NT2/D1 (cell line): ENCODE measurements around the gene TMX4.

Experiments
- DNase-seq: peaks from one replicate; pipeline ENCODE4 v3.0.0-alpha.2; 2011; ENCODE audit warnings: low read depth, low spot score
- H3K27me3 ChIP-seq: 2 replicates; pipeline ENCODE4 v1.6.0; 2011; ENCODE audit warnings: mild to moderate bottlenecking; ENCODE audit not compliant: insufficient read length, insufficient read depth
- H3K36me3 ChIP-seq: 2 replicates; pipeline ENCODE4 v1.6.1; 2011; ENCODE audit warnings: mild to moderate bottlenecking, low read length, mixed read lengths; ENCODE audit not compliant: insufficient read depth, insufficient read length
- H3K4me1 ChIP-seq: 2 replicates; pipeline ENCODE4 v1.5.1; 2011; ENCODE audit not compliant: insufficient read depth, insufficient read length
- H3K4me3 ChIP-seq: 2 replicates; pipeline ENCODE4 v1.5.1; 2011; ENCODE audit warnings: low read depth; ENCODE audit not compliant: insufficient read length
- H3K9ac ChIP-seq: 2 replicates; pipeline ENCODE4 v1.6.0; 2011; ENCODE audit warnings: low read depth; ENCODE audit not compliant: insufficient read length
- H3K9me3 ChIP-seq: 2 replicates; pipeline ENCODE4 v1.5.1; 2011; ENCODE audit warnings: mild to moderate bottlenecking, low read length; ENCODE audit not compliant: insufficient read depth
- SUZ12 ChIP-seq: IDR thresholded peaks from 2 replicates; pipeline ENCODE4 v1.6.1; 2011; ENCODE audit not compliant: insufficient read length, insufficient read depth; ENCODE audit errors: extremely low read depth
- YY1 ChIP-seq: IDR thresholded peaks from 2 replicates; pipeline ENCODE4 v1.6.1; 2011; ENCODE audit not compliant: insufficient read length, insufficient read depth
- ZNF274 ChIP-seq: IDR thresholded peaks from 2 replicates; pipeline ENCODE4 v1.6.1; 2011; ENCODE audit warnings: mild to moderate bottlenecking, low read depth, low read length

Gene TMX4

DNA sequence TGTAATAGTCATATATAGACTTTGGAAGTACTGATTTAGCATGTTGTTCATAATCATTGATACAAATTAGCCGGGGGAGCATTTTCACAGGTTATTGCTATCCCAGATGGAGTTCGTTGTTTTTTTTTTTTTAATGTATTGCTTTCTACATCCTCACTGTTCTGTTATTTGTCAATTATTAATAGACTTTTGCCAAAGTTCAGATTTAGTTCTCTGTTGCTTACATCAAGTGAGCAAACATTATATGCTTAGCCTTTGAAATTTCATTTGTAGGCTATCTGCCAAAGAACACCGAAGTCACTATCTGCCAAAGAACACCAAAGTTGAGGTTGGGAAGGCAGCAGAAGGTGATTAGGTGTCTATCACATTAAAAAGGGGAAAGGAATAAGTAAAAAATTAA is 79.2 kb downstream of the TMX4 start, which contains the start of gene HAO1:
TSS of gene HAO1 (minus strand) at position 118 of the 400 bp plus-strand sequence. CDS start at position 82, 36 bp downstream.
- Histone ChIP-seq H3K9me3 (peaks cover 8% of the 10 kb centered on the region; the same call in 1 of the 2 replicates), H3K27me3 (no peaks in the 10 kb centered on the region), H3K4me1 (no peaks in the 10 kb centered on the region), H3K4me3 (no peak within 1 kb of the TSS), H3K9ac (no peak within 1 kb of the TSS), H3K36me3 (no peaks in the 10 kb centered on the region)
- DNase-seq: no peak
- TF ChIP-seq YY1: no peak
- TF ChIP-seq SUZ12: no peak
- TF ChIP-seq ZNF274: no peak

DNA sequence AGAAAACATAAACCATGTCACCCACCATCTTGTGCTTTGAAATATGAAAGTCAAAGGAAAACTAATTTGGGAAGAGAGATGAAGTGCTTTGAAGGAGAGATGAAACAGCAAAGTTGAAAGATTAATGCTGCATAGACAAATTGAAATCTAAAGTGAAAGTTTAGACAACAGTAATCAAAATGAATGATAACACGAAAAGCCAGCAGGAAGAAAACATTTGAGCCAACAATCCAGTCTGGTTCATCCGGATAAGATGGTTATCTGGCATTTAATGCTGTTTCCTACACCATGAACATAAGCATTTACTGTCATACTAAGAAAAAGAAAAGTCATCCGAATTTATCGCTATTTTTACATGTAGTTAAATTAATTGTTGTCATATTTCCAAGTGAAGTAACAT is 79.9 kb downstream of the TMX4 start:
- TF ChIP-seq ZNF274: no peak
- TF ChIP-seq YY1: no peak
- TF ChIP-seq SUZ12: no peak
- Histone ChIP-seq H3K4me1 (no peaks in the 10 kb centered on the region), H3K27me3 (no peaks in the 10 kb centered on the region), H3K36me3 (no peaks in the 10 kb centered on the region), H3K4me3 (no peak overlapping the region), H3K9ac (no peak overlapping the region), H3K9me3 (peaks cover 8% of the 10 kb centered on the region; the same call in 1 of the 2 replicates)
- DNase-seq: no peak

DNA sequence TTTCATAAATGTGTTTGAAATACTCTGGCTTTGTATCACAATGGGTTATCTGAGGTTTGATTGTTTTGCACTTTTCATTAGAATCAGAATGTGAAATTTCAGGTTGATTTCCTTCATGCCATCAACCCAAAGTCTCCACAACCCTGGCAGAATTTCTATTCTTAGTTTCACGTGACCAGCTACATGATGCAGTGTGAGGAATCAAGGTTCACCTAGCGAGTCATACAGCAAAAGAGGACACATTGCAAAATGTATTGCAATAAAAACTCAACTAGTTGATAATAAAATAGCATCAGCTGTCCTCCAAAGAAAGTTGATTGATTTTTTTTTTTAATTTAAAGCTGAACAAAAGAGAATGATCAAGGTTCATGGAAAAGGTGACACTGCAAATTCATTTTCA is 81.5 kb downstream of the TMX4 start:
- Histone ChIP-seq H3K27me3 (no peaks in the 10 kb centered on the region), H3K4me1 (no peaks in the 10 kb centered on the region), H3K4me3 (no peak overlapping the region), H3K9ac (no peak overlapping the region), H3K36me3 (no peaks in the 10 kb centered on the region), H3K9me3 (peaks cover 8% of the 10 kb centered on the region; the same call in 1 of the 2 replicates)
- DNase-seq: no peak
- TF ChIP-seq SUZ12 (no peak), ZNF274 (no peak), YY1 (no peak)

DNA sequence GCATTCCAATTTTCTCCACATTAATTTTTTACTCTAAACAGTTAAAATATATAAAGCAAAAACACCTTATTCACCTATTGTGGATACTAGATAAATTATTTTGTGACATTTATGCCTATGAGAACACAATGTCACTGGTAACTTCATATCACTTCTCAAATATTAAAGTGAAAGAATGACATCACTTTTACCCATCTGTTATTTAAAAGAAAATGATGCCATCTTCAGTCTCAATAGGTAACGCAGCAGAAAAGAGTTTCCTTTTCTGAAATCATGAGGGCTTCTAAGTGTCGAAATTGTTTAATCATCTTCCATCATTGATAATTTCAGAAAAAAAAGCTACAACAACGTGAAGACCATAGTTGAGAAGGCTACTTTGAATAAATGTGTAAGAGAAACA is 82.2 kb downstream of the TMX4 start:
- no peak for DNase-seq
- Histone ChIP-seq H3K9ac (no peak overlapping the region), H3K4me1 (no peaks in the 10 kb centered on the region), H3K4me3 (no peak overlapping the region), H3K9me3 (peaks cover 8% of the 10 kb centered on the region; the same call in 1 of the 2 replicates), H3K27me3 (no peaks in the 10 kb centered on the region), H3K36me3 (no peaks in the 10 kb centered on the region)
- TF ChIP-seq ZNF274 (no peak), SUZ12 (no peak), YY1 (no peak)

DNA sequence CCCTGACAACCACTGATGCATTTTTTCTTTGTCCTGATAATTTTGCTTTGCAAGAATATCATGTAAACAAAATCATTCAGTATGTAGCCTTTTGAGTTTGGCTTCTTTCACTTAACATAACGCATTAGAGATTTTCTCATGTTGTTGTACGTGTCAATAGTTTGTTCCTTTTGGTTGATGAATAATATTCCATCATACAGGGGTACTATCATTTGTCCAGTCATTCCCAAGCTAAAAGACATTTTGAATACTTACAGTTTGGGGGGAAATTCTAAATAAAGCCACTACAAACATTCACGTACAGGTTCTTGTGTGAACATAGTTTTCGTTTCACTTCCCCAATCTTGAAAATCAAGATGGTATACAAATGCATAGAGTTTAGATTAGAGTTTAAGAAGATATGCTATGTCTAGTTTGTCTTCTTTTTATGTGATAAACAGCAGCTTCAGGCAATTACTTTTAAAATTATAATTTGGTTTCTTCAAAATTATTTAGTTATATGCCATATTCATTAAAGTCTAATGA is 84.5 kb downstream of the TMX4 start:
- no peak overlapping the region for H3K9ac ChIP-seq
- no peaks in the 10 kb centered on the region for H3K9me3 ChIP-seq
- no peak for TF ChIP-seq ZNF274
- TF ChIP-seq YY1: no peak
- no peaks in the 10 kb centered on the region for H3K27me3 ChIP-seq
- H3K4me1 ChIP-seq: no peaks in the 10 kb centered on the region
- no peak for DNase-seq
- no peaks in the 10 kb centered on the region for H3K36me3 ChIP-seq
- no peak overlapping the region for H3K4me3 ChIP-seq

DNA sequence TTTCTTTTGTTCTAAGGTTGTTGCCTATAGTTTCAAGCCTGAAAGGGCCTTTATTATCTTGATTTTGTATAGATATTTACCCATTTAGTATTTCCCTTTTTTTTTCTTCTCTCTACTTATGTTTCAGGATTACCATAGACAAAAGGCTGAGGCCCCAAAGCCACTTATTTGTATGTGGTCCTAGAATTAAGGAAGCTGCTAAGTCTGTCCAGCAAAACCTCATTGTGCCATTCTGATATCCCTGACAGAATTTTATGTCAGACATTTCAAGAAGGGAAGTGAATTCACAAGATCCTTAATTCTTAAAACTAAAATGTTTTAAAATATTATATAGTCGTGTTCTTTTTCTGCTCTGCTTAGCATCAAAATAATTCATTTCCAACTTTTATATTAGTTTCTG is 86.2 kb downstream of the TMX4 start:
- no peaks in the 10 kb centered on the region for H3K9me3 ChIP-seq
- no peak for TF ChIP-seq SUZ12
- TF ChIP-seq YY1: no peak
- no peak for TF ChIP-seq ZNF274
- no peak overlapping the region for H3K4me3 ChIP-seq
- no peak for DNase-seq
- H3K4me1 ChIP-seq: no peaks in the 10 kb centered on the region
- H3K36me3 ChIP-seq: no peaks in the 10 kb centered on the region
- H3K9ac ChIP-seq: no peak overlapping the region
- no peaks in the 10 kb centered on the region for H3K27me3 ChIP-seq

DNA sequence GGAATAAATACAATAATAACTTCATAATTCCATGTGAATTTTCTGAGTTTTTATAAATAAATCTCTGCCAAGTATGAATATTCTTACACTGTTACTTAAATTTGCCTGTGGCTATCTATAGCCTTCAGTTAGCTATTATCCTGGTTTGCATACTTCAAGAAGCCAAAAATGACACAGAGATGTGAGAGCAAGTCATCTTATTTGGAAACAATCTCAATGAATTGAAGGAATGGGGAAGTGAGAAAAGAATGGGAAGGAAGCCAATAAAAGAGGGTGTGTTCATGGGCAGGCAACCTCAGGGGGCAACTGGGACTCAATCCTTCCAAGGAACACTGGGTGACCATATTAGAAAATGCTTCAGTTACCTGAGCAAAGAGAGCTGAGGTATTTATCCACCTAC is 89.2 kb downstream of the TMX4 start:
- TF ChIP-seq SUZ12 (no peak), ZNF274 (no peak), YY1 (no peak)
- Histone ChIP-seq H3K4me3 (no peak overlapping the region), H3K36me3 (no peaks in the 10 kb centered on the region), H3K9ac (no peak overlapping the region), H3K4me1 (no peaks in the 10 kb centered on the region), H3K9me3 (no peaks in the 10 kb centered on the region), H3K27me3 (no peaks in the 10 kb centered on the region)
- DNase-seq: no peak
